Trophoblast cell (in vitro differentiated cells and primary cell): ENCODE results near the gene DLL3.
"Not testable (repeated sequence)": the region's sequence is repeated elsewhere in the genome, so short reads cannot be mapped to it uniquely, and the experiment has no call there.

Source experiments
- DNase-seq, 2 donors: peaks; one replicate each; pipeline ENCODE4 v3.0.0-alpha.2; 2016
- H2AFZ ChIP-seq: 2 replicates; pipeline ENCODE4 v1.6.1; 2013; ENCODE audit warnings: low read length, moderate library complexity, mild to moderate bottlenecking; ENCODE audit not compliant: insufficient read depth, poor library complexity
- H2AK5ac ChIP-seq: 2 replicates; pipeline ENCODE4 v1.6.1; 2013; ENCODE audit warnings: mild to moderate bottlenecking, low read length
- H2BK120ac ChIP-seq: 2 replicates; pipeline ENCODE4 v1.6.1; 2013; ENCODE audit warnings: low read length, mild to moderate bottlenecking, moderate library complexity; ENCODE audit not compliant: insufficient read depth, poor library complexity
- H2BK12ac ChIP-seq: 2 replicates; pipeline ENCODE4 v1.6.1; 2013; ENCODE audit warnings: mild to moderate bottlenecking, low read length, moderate library complexity
- H2BK5ac ChIP-seq: 2 replicates; pipeline ENCODE4 v1.6.1; 2013; ENCODE audit warnings: low read length, low read depth, moderate library complexity, mild to moderate bottlenecking; ENCODE audit not compliant: poor library complexity
- H3K14ac ChIP-seq: 2 replicates; pipeline ENCODE4 v1.6.1; 2013; ENCODE audit warnings: mild to moderate bottlenecking, low read length
- H3K18ac ChIP-seq: 2 replicates; pipeline ENCODE4 v1.6.1; 2013; ENCODE audit warnings: mild to moderate bottlenecking, low read length
- H3K23ac ChIP-seq: 2 replicates; pipeline ENCODE4 v1.6.1; 2013; ENCODE audit warnings: low read length
- H3K27ac ChIP-seq: 2 replicates; pipeline ENCODE4 v1.5.1; 2013; ENCODE audit warnings: low read depth, mild to moderate bottlenecking, inconsistent platforms, low read length, moderate library complexity
- H3K27me3 ChIP-seq: 2 replicates; pipeline ENCODE4 v1.6.1; 2013; ENCODE audit warnings: inconsistent platforms, mild to moderate bottlenecking, low read length, moderate library complexity; ENCODE audit not compliant: insufficient read depth
- H3K36me3 ChIP-seq, 2 experiments: 1 replicate in 1 of 2; 2 replicates in 1 of 2; pipeline ENCODE4 v1.6.1; 2013; ENCODE audit warnings: low read length in 2 of 2, mild to moderate bottlenecking in 2 of 2, moderate library complexity in 1 of 2; ENCODE audit not compliant: insufficient read depth in 2 of 2, control insufficient read depth in 1 of 2
- H3K4ac ChIP-seq: 2 replicates; pipeline ENCODE4 v1.6.1; 2013; ENCODE audit warnings: low read depth, mild to moderate bottlenecking, low read length, moderate library complexity
- H3K4me1 ChIP-seq, 2 experiments: 1 replicate in 1 of 2; 2 replicates in 1 of 2; pipeline ENCODE4 v1.6.1; 2013; ENCODE audit warnings: low read length in 2 of 2, mild to moderate bottlenecking in 2 of 2, moderate library complexity in 1 of 2; ENCODE audit not compliant: insufficient read depth in 2 of 2, control insufficient read depth in 1 of 2
- H3K4me2 ChIP-seq: 2 replicates; pipeline ENCODE4 v1.6.1; 2013; ENCODE audit warnings: inconsistent platforms, mild to moderate bottlenecking, low read length, moderate library complexity
- H3K4me3 ChIP-seq: 2 replicates; pipeline ENCODE4 v1.5.1; 2013; ENCODE audit warnings: mild to moderate bottlenecking, low read depth, low read length, inconsistent platforms
- H3K79me1 ChIP-seq: one replicate; pipeline ENCODE4 v1.6.1; 2013; ENCODE audit warnings: low read length
- H3K79me2 ChIP-seq: 2 replicates; pipeline ENCODE4 v1.6.1; 2013; ENCODE audit warnings: low read length, mild to moderate bottlenecking; ENCODE audit not compliant: control insufficient read depth, insufficient read depth, poor library complexity
- H3K9ac ChIP-seq: 2 replicates; pipeline ENCODE4 v1.6.1; 2013; ENCODE audit warnings: mild to moderate bottlenecking, low read length
- H3K9me3 ChIP-seq: 2 replicates; pipeline ENCODE4 v1.6.1; 2013; ENCODE audit warnings: low read depth, mild to moderate bottlenecking, control low read depth, inconsistent platforms, low read length; ENCODE audit not compliant: insufficient read depth
- H4K12ac ChIP-seq: 2 replicates; pipeline ENCODE4 v1.6.1; 2013; ENCODE audit warnings: low read depth, mild to moderate bottlenecking, low read length, moderate library complexity
- H4K8ac ChIP-seq: 2 replicates; pipeline ENCODE4 v1.6.1; 2013; ENCODE audit warnings: low read depth, mild to moderate bottlenecking, low read length, moderate library complexity
- H4K91ac ChIP-seq: one replicate; pipeline ENCODE4 v1.6.1; 2013; ENCODE audit warnings: low read depth, mild to moderate bottlenecking, low read length, moderate library complexity
- WGBS: extraction: QIAGEN DNeasy Blood & Tissue Kit; methylation state at CpG from one replicate; pipeline ENCODE4 v1.1.7; 2013; ENCODE audit warnings: missing lambda C conversion rate; ENCODE audit not compliant: insufficient read length, insufficient coverage; ENCODE audit errors: extremely low coverage; 5-methylcytosine and 5-hydroxymethylcytosine counted together

Gene DLL3

GRCh38 chr19:39474139-39474620, 24.6 kb upstream of the DLL3 start:
- Histone ChIP-seq H3K27ac (no peak overlapping the region), H2BK5ac (no peak overlapping the region), H4K12ac (no peak overlapping the region), H3K4ac (no peak overlapping the region), H3K36me3 (peaks cover 73% of the 10 kb centered on the region in 2 experiments), H3K79me2 (no peaks in the 10 kb centered on the region), H3K4me2 (no peak overlapping the region), H3K79me1 (no peaks in the 10 kb centered on the region), H3K4me3 (no peak overlapping the region), H4K91ac (no peak overlapping the region), H3K18ac (no peak overlapping the region), H2BK12ac (no peak overlapping the region), H3K23ac (no peak overlapping the region), H2BK120ac (no peak overlapping the region), H3K4me1 (no peaks in the 10 kb centered on the region), H3K9ac (no peak overlapping the region), H3K14ac (no peak overlapping the region), H2AK5ac (no peak overlapping the region), H4K8ac (no peak overlapping the region), H2AFZ (no peak overlapping the region), H3K27me3 (no peaks in the 10 kb centered on the region), H3K9me3 (no peaks in the 10 kb centered on the region)
- WGBS: no CpG with 5 or more reads among the region's 9 CpGs
- peak; percentile 26 to 56 for DNase-seq

- H3K23ac ChIP-seq: no peak overlapping the region
- H3K27me3 ChIP-seq: no peaks in the 10 kb centered on the region
- H3K4me1 ChIP-seq: peaks cover 0 to 2% of the 10 kb centered on the region in 2 experiments
- no peak overlapping the region for H2BK5ac ChIP-seq
- H3K27ac ChIP-seq: no peak overlapping the region
- no peak overlapping the region for H3K4me3 ChIP-seq
- H4K91ac ChIP-seq: no peak overlapping the region
- no peak overlapping the region for H2AFZ ChIP-seq
- H4K8ac ChIP-seq: no peak overlapping the region
- H2BK120ac ChIP-seq: no peak overlapping the region
- DNase-seq: no peak
- no peaks in the 10 kb centered on the region for H3K9me3 ChIP-seq
- WGBS: no CpG with 5 or more reads among the region's 2 CpGs
- H3K79me2 ChIP-seq: peaks cover under 1% of the 10 kb centered on the region
- H2AK5ac ChIP-seq: no peak overlapping the region
- H3K9ac ChIP-seq: no peak overlapping the region
- H3K4me2 ChIP-seq: no peak overlapping the region
- H4K12ac ChIP-seq: no peak overlapping the region
- H3K14ac ChIP-seq: no peak overlapping the region
- H3K79me1 ChIP-seq: peaks cover 3% of the 10 kb centered on the region
- no peak overlapping the region for H3K4ac ChIP-seq
- H2BK12ac ChIP-seq: no peak overlapping the region
- H3K18ac ChIP-seq: no peak overlapping the region
- H3K36me3 ChIP-seq: peaks cover 57 to 58% of the 10 kb centered on the region in 2 experiments
Measured at GRCh38 chr19:39475748-39476147, 23.0 kb upstream of the DLL3 start.

- not testable (repeated sequence) for H3K4me3 ChIP-seq, H3K27me3 ChIP-seq, H2BK120ac ChIP-seq, H3K79me2 ChIP-seq, H3K9me3 ChIP-seq, H2BK5ac ChIP-seq, H2AFZ ChIP-seq, H3K9ac ChIP-seq, DNase-seq, H2BK12ac ChIP-seq, H3K23ac ChIP-seq, H3K27ac ChIP-seq, H3K79me1 ChIP-seq, H4K12ac ChIP-seq, H2AK5ac ChIP-seq, H4K8ac ChIP-seq, H3K4me2 ChIP-seq, H3K4ac ChIP-seq, H3K18ac ChIP-seq, H4K91ac ChIP-seq, H3K4me1 ChIP-seq, H3K14ac ChIP-seq
- WGBS: no CpG with 5 or more reads among the region's 11 CpGs
- peaks cover 28% of the 10 kb centered on the region in 2 experiments for H3K36me3 ChIP-seq
Measured at GRCh38 chr19:39479319-39479801, 19.4 kb upstream of the DLL3 start.

GRCh38 chr19:39479916-39480315, 18.8 kb upstream of the DLL3 start:
- Histone ChIP-seq H3K4me2 (peak overlapping the region; percentile 74), H3K4ac (no peak overlapping the region), H3K79me2 (peaks cover 9% of the 10 kb centered on the region), H2BK12ac (no peak overlapping the region), H2BK5ac (no peak overlapping the region), H2AK5ac (no peak overlapping the region), H3K79me1 (peaks cover 7% of the 10 kb centered on the region), H4K12ac (peak overlapping the region; percentile 55), H3K4me3 (no peak overlapping the region), H3K18ac (no peak overlapping the region), H3K9ac (no peak overlapping the region), H2BK120ac (peak overlapping the region; percentile 48), H3K27me3 (no peaks in the 10 kb centered on the region), H3K36me3 (peaks cover 23% of the 10 kb centered on the region in 2 experiments), H3K23ac (no peak overlapping the region), H3K27ac (no peak overlapping the region), H4K91ac (no peak overlapping the region), H2AFZ (no peak overlapping the region), H4K8ac (peak overlapping the region; percentile 80), H3K9me3 (no peaks in the 10 kb centered on the region), H3K4me1 (peaks cover 7 to 9% of the 10 kb centered on the region in 2 experiments), H3K14ac (no peak overlapping the region)
- WGBS: no CpG with 5 or more reads among the region's 10 CpGs
- DNase-seq: peak; percentile 24 to 61
